Vagina (tissue), 2 donors: ENCODE data around the gene ACP4. TPM values are rescaled to one million over a fixed set of nuclear protein-coding genes. Genes with fewer than 3 reads are reported as not detected.

Experiments used
- DNase-seq, 2 donors: peaks; one replicate each; pipeline ENCODE4 v3.0.0-alpha.2; 2017; ENCODE audit errors: extremely low spot score in 2 of 2
- H3K27ac ChIP-seq: fragments of 200-600 bp; sonication (generic); one replicate; pipeline ENCODE4 v1.5.1; 2019
- H3K27me3 ChIP-seq: fragments of 200-600 bp; sonication (generic); one replicate; pipeline ENCODE4 v1.5.1; 2019
- H3K36me3 ChIP-seq, 2 donors: fragments of 200-600 bp; sonication (generic); one replicate each; pipeline ENCODE4 v1.5.1; 2017 to 2019
- H3K4me1 ChIP-seq: fragments of 200-600 bp; sonication (generic); one replicate; pipeline ENCODE4 v1.5.1; 2019
- H3K4me3 ChIP-seq, 2 donors: fragments of 200-600 bp; sonication (generic); 1 replicate in 1 of 2; 2 replicates in 1 of 2; pipeline ENCODE4 v1.5.1; 2016 to 2019
- H3K9me3 ChIP-seq: fragments of 200-600 bp; sonication (generic); one replicate; pipeline ENCODE4 v1.5.1; 2019
- CTCF ChIP-seq, 3 experiments: fragments of 450-650 bp in 2 of 3; fragments of 200-600 bp in 1 of 3; sonication (generic) in 1 of 3; IDR thresholded peaks; one replicate each; pipeline ENCODE4 v1.5.1; 2017 to 2019; ENCODE audit warnings: antibody characterized with exemption in 3 of 3, mild to moderate bottlenecking in 2 of 3, moderate library complexity in 2 of 3
- POLR2A ChIP-seq, 2 donors: fragments of 450-650 bp; IDR thresholded peaks; one replicate each; pipeline ENCODE4 v1.6.1; 2017; ENCODE audit warnings: antibody characterized with exemption in 2 of 2, mild to moderate bottlenecking in 2 of 2, moderate library complexity in 2 of 2
- POLR2AphosphoS5 ChIP-seq, 2 donors: sonication (generic); formaldehyde crosslinking; IDR thresholded peaks; one replicate each; pipeline ENCODE4 v1.9.0; 2017; ENCODE audit warnings: antibody characterized with exemption in 2 of 2, mild to moderate bottlenecking in 2 of 2, low read depth in 1 of 2; ENCODE audit not compliant: insufficient read depth in 1 of 2
- intact Hi-C: fragments of 100-400 bp; cut with DNase I; formaldehyde crosslinking; loops from one replicate; pipeline ENCODE4 v1.15.1; 2023
- total RNA-seq: library from RNA; depleted of rRNA; stranded (reverse); fragments of >200 nt; gene quantifications from one replicate; pipeline ENCODE4 v1.2.3, GENCODE V29; 2016

Gene ACP4
- total RNA-seq, 1 donor from 2014 or later, result not detected

- Histone ChIP-seq H3K4me1 (peaks cover 11% of the 10 kb centered on the region), H3K36me3 (no peaks in the 10 kb centered on the region), H3K4me3 (no peak within 1 kb of the TSS), H3K9me3 (no peaks in the 10 kb centered on the region), H3K27me3 (no peaks in the 10 kb centered on the region), H3K27ac (no peak within 1 kb of the TSS)
- TF ChIP-seq POLR2A (IDR thresholded peaks at IDR 0.05), result no peak
- no peak for TF ChIP-seq CTCF (IDR thresholded peaks at IDR 0.05)
- no peak for TF ChIP-seq POLR2AphosphoS5 (IDR thresholded peaks at IDR 0.05; ENCODE audit: insufficient read depth in 1 of 2, low read depth in 1 of 2)
- DNase-seq, result no peak
- intact Hi-C loops, result no loop called here
Observed at GRCh38 chr19:50823389-50824042, 33.3 kb downstream of the ACP4 start, which contains the start of gene KLK1. TSS of gene KLK1 (minus strand) at chr19:50823787. CDS start at chr19:50823748, 39 bp downstream.

- H3K27ac ChIP-seq, result no peak overlapping the region
- no peaks in the 10 kb centered on the region for H3K36me3 ChIP-seq
- TF ChIP-seq POLR2AphosphoS5 (IDR thresholded peaks at IDR 0.05; ENCODE audit: insufficient read depth in 1 of 2, low read depth in 1 of 2) (no peak), POLR2A (IDR thresholded peaks at IDR 0.05) (no peak)
- H3K27me3 ChIP-seq, result no peaks in the 10 kb centered on the region
- intact Hi-C loops, result no loop called here
- no peak overlapping the region for H3K4me3 ChIP-seq
- DNase-seq, result no peak
- no peaks in the 10 kb centered on the region for H3K9me3 ChIP-seq
- no peaks in the 10 kb centered on the region for H3K4me1 ChIP-seq
Observed at GRCh38 chr19:50826492-50827240, 36.5 kb downstream of the ACP4 start.

- Histone ChIP-seq H3K4me1 (no peaks in the 10 kb centered on the region), H3K27me3 (no peaks in the 10 kb centered on the region), H3K4me3 (no peak overlapping the region), H3K27ac (no peak overlapping the region), H3K36me3 (no peaks in the 10 kb centered on the region), H3K9me3 (no peaks in the 10 kb centered on the region)
- DNase-seq, result no peak
- TF ChIP-seq POLR2A (IDR thresholded peaks at IDR 0.05) (no peak), CTCF (IDR thresholded peaks at IDR 0.05) (no peak), POLR2AphosphoS5 (IDR thresholded peaks at IDR 0.05; ENCODE audit: insufficient read depth in 1 of 2, low read depth in 1 of 2) (no peak)
- intact Hi-C loops, result no loop called here
Observed at GRCh38 chr19:50827476-50827875, 37.3 kb downstream of the ACP4 start.

DNA sequence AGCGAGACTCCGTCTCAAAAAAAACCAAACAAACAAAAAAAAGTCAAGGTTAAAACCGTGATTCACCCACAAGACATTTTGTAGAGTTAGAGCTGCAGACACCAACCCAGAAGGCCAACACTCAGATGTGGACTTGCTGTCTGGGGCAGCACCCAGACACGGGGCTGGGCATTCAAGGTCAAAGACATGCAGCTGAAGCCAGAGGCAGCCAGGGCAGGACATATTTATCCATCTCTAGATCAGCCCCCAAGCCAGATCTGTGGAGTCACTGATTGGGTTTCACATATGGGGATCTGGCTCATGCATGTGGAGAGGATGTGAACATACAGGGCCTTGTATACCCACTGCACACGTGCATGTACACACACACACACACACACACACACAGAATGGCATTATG is 39.6 kb downstream of the ACP4 start:
- Histone ChIP-seq H3K4me3 (no peak overlapping the region), H3K4me1 (no peaks in the 10 kb centered on the region), H3K27me3 (no peaks in the 10 kb centered on the region), H3K27ac (no peak overlapping the region), H3K9me3 (no peaks in the 10 kb centered on the region), H3K36me3 (no peaks in the 10 kb centered on the region)
- no peak for DNase-seq
- intact Hi-C loops, result no loop called here
- TF ChIP-seq POLR2A (IDR thresholded peaks at IDR 0.05) (no peak), CTCF (IDR thresholded peaks at IDR 0.05) (no peak), POLR2AphosphoS5 (IDR thresholded peaks at IDR 0.05; ENCODE audit: insufficient read depth in 1 of 2, low read depth in 1 of 2) (no peak)

- Histone ChIP-seq H3K4me3 (no peak overlapping the region), H3K27me3 (no peaks in the 10 kb centered on the region), H3K36me3 (no peaks in the 10 kb centered on the region), H3K9me3 (no peaks in the 10 kb centered on the region), H3K27ac (no peak overlapping the region), H3K4me1 (peaks cover 5% of the 10 kb centered on the region)
- TF ChIP-seq POLR2AphosphoS5 (IDR thresholded peaks at IDR 0.05; ENCODE audit: insufficient read depth in 1 of 2, low read depth in 1 of 2), result no peak
- no peak for TF ChIP-seq POLR2A (IDR thresholded peaks at IDR 0.05)
- no peak for TF ChIP-seq CTCF (IDR thresholded peaks at IDR 0.05)
- no peak for DNase-seq
- intact Hi-C loops, result no loop called here
Observed at GRCh38 chr19:50830266-50831025, 40.2 kb downstream of the ACP4 start.
